NCI-H2107 treated with DMSO at 0.1 percent for 48 hours (cell line): ENCODE measurements around the gene CCDC106.
A peak's percentile ranks its signal among the peaks of the same experiment; 100 is the strongest.

Experiments
- DNase-seq: peaks from one replicate; lab custom pipeline; 2025; ENCODE audit not compliant: unreplicated experiment; lab: John Stamatoyannopoulos, UW

CCDC106 gene

GRCh38 chr19:55647732-55648584 is at the start of gene CCDC106:
TSS of gene CCDC106 (plus strand) at chr19:55648212. CDS start at chr19:55649047, 835 bp downstream.
- peak; percentile 39 for DNase-seq

- DNase-seq: peak; percentile 68
These were observed 49.1 kb upstream of the CCDC106 start for GRCh38 chr19:55598719-55599467.

- peak; percentile 92 for DNase-seq
These were observed 48.6 kb upstream of the CCDC106 start, which contains the start of gene FIZ1 for GRCh38 chr19:55599468-55599841. TSS of gene FIZ1 (minus strand) at chr19:55599517. CDS start at chr19:55597865, 1,652 bp downstream.

- peak; percentile 91 for DNase-seq
These were observed 48.0 kb upstream of the CCDC106 start, which contains the start of gene ZNF524 for GRCh38 chr19:55599842-55600661. TSS of gene ZNF524 (plus strand) at chr19:55600288. CDS start at chr19:55602113, 1,825 bp downstream.

GRCh38 chr19:55600662-55601028 is 47.4 kb upstream of the CCDC106 start:
- DNase-seq: no peak

- DNase-seq: no peak
These were observed 46.9 kb upstream of the CCDC106 start for GRCh38 chr19:55601084-55601483.

- no peak for DNase-seq
These were observed 45.7 kb upstream of the CCDC106 start for GRCh38 chr19:55602104-55603001.

GRCh38 chr19:55603115-55603514 is 44.9 kb upstream of the CCDC106 start:
- no peak for DNase-seq

GRCh38 chr19:55603581-55604292 is 44.3 kb upstream of the CCDC106 start:
- DNase-seq: no peak

GRCh38 chr19:55605207-55605636 is 42.8 kb upstream of the CCDC106 start:
- DNase-seq: peak; percentile 93

GRCh38 chr19:55605637-55606470 is 42.2 kb upstream of the CCDC106 start, which contains the start of gene ZNF865:
TSS of gene ZNF865 (plus strand) at chr19:55605647. CDS start at chr19:55613619, 7,972 bp downstream.
- peak; percentile 54 for DNase-seq

GRCh38 chr19:55606471-55606787 is 41.6 kb upstream of the CCDC106 start:
- DNase-seq: no peak

- DNase-seq: no peak
These were observed 41.2 kb upstream of the CCDC106 start for GRCh38 chr19:55606817-55607216.

GRCh38 chr19:55609326-55609725 is 38.7 kb upstream of the CCDC106 start:
- no peak for DNase-seq

GRCh38 chr19:55611300-55611982 is 36.6 kb upstream of the CCDC106 start:
- DNase-seq: no peak

- DNase-seq: no peak
These were observed 35.9 kb upstream of the CCDC106 start for GRCh38 chr19:55611983-55612645.

- no peak for DNase-seq
These were observed 34.6 kb upstream of the CCDC106 start for GRCh38 chr19:55613396-55613795.
